Stimulated activated CD8-positive, alpha-beta memory T cell treated with anti-CD3 and anti-CD28 coated beads, Interleukin-4, amount 100 ng/mL, for 24 hours (primary cell): Measurements from ENCODE around the gene MARCO.
"Not testable (repeated sequence)": the region's sequence is repeated elsewhere in the genome, so short reads cannot be mapped to it uniquely, and the experiment has no call there.

ENCODE experiments used
- DNase-seq: peaks from one replicate; pipeline ENCODE4 v3.0.0-alpha.2; 2020; ENCODE audit warnings: low read depth

Gene MARCO

GRCh38 chr2:118929059-118929458 lies 12.9 kb upstream of the MARCO start:
- no peak for DNase-seq

- DNase-seq, result no peak
Observed at GRCh38 chr2:118932949-118933348, 9.0 kb upstream of the MARCO start.

- no peak for DNase-seq
Observed at GRCh38 chr2:118936306-118936705, 5.7 kb upstream of the MARCO start.

GRCh38 chr2:118936936-118937335 lies 5.1 kb upstream of the MARCO start:
- DNase-seq, result no peak

GRCh38 chr2:118937817-118938216 lies 4.2 kb upstream of the MARCO start:
- no peak for DNase-seq

GRCh38 chr2:118939994-118940393 lies 2.0 kb upstream of the MARCO start:
- no peak for DNase-seq

GRCh38 chr2:118940486-118941120 lies 1.4 kb upstream of the MARCO start:
- no peak for DNase-seq

- no peak for DNase-seq
Observed at GRCh38 chr2:118943286-118943685, 1.3 kb downstream of the MARCO start.

- no peak for DNase-seq
Observed at GRCh38 chr2:118945881-118946280, 3.9 kb downstream of the MARCO start.

GRCh38 chr2:118948266-118948665 lies 6.3 kb downstream of the MARCO start:
- DNase-seq, result not testable (repeated sequence)

- no peak for DNase-seq
Observed at GRCh38 chr2:118954297-118955060, 12.5 kb downstream of the MARCO start.

- DNase-seq, result no peak
Observed at GRCh38 chr2:118965737-118966136, 23.7 kb downstream of the MARCO start.

- DNase-seq, result no peak
Observed at GRCh38 chr2:118967124-118967880, 25.3 kb downstream of the MARCO start.

- DNase-seq, result no peak
Observed at GRCh38 chr2:118968042-118968441, 26.0 kb downstream of the MARCO start.

- DNase-seq, result no peak
Observed at GRCh38 chr2:118968961-118969733, 27.2 kb downstream of the MARCO start.

- DNase-seq, result no peak
Observed at GRCh38 chr2:118969734-118970395, 27.9 kb downstream of the MARCO start.

GRCh38 chr2:118970396-118971135 lies 28.6 kb downstream of the MARCO start:
- DNase-seq, result no peak

- no peak for DNase-seq
Observed at GRCh38 chr2:118971245-118972122, 29.5 kb downstream of the MARCO start.

GRCh38 chr2:118973542-118973951 lies 31.6 kb downstream of the MARCO start:
- DNase-seq, result no peak
